ENCODE results near the gene TMEM38A.
"Not testable (repeated sequence)": the region's sequence is repeated elsewhere in the genome, so short reads cannot be mapped to it uniquely, and the experiment has no call there.

Gene TMEM38A

GRCh38 chr19:16679811-16680210 is 18.9 kb downstream of the TMEM38A start:
- no peak for DNase-seq

GRCh38 chr19:16682539-16682938 is 21.6 kb downstream of the TMEM38A start:
- DNase-seq, result no peak

GRCh38 chr19:16684216-16684615 is 23.3 kb downstream of the TMEM38A start:
- no peak for DNase-seq

- DNase-seq, result no peak
These were observed 27.1 kb downstream of the TMEM38A start for GRCh38 chr19:16688084-16688483.

- no peak for DNase-seq
These were observed 38.0 kb downstream of the TMEM38A start for GRCh38 chr19:16698914-16699313.

- DNase-seq, result no peak
These were observed 41.2 kb downstream of the TMEM38A start for GRCh38 chr19:16702123-16702522.

GRCh38 chr19:16703677-16704076 is 42.7 kb downstream of the TMEM38A start:
- DNase-seq, result no peak

GRCh38 chr19:16710870-16711269 is 49.9 kb downstream of the TMEM38A start:
- DNase-seq, result not testable (repeated sequence)

GRCh38 chr19:16712295-16712694 is 51.4 kb downstream of the TMEM38A start:
- DNase-seq, result not testable (repeated sequence)

GRCh38 chr19:16714702-16715287 is 53.9 kb downstream of the TMEM38A start:
- DNase-seq, result peak; percentile 61

GRCh38 chr19:16715611-16716010 is 54.7 kb downstream of the TMEM38A start:
- no peak for DNase-seq

- no peak for DNase-seq
These were observed 60.1 kb downstream of the TMEM38A start for GRCh38 chr19:16721051-16721450.

GRCh38 chr19:16722591-16722990 is 61.7 kb downstream of the TMEM38A start:
- no peak for DNase-seq

- no peak for DNase-seq
These were observed 66.0 kb downstream of the TMEM38A start for GRCh38 chr19:16726916-16727315.

GRCh38 chr19:16735650-16736266 is 74.8 kb downstream of the TMEM38A start:
- DNase-seq, result not testable (repeated sequence)

- no peak for DNase-seq
These were observed 75.8 kb downstream of the TMEM38A start for GRCh38 chr19:16736709-16737108.

GRCh38 chr19:16737911-16738310 is 77.0 kb downstream of the TMEM38A start:
- DNase-seq, result no peak

- DNase-seq, result no peak
These were observed 78.6 kb downstream of the TMEM38A start for GRCh38 chr19:16739546-16739945.

Data from activated CD4-positive, CD25-positive, alpha-beta regulatory T cell treated with anti-CD3 and anti-CD28 coated beads, Interleukin-2, amount 50 U/mL, for 72 hours (primary cell).